ENCODE data around the gene WBP1L. TPM values are rescaled to one million over a fixed set of nuclear protein-coding genes. Genes with fewer than 3 reads are reported as not detected.

The WBP1L gene
- total RNA-seq, 1 donor from 2014 or later, result 79.0 TPM

DNA sequence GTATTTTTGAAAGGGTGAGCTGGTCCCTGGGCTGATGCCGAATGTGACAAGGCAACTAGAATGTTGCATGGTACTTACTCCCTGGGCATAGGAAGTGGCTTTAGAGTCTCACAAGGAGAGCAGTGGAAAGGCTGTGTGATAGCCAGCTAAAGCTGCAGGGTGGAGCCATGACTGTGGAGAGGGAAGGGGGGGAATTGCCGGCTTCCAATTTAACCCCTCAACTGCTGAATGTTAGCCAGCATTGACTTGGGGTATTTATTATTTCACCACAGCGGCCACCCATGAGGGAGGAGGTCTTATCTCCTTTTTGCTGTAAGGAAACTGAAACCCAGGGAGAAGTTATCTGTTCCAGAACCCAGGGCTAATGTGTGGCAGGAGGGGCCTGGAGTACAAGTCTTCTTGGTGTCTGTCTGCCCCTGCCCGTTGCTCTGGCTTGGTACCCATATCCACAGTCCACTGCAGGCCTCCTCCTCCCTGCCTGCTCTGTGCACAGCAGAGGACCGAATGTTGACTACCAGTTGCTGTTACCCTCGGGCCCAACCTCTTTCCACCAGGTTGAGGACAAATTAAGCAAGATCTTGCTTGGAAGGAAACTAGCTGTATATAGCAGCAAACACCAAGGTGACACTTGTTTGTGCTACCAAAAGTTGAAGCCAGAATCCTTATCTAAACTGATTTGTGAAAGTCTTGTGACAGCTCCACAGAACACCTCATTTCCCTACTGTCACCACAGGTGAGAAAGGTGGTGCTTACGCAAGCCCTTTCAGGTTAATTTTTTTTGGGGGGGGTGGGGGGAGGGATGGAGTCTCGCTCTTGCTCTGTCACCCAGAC is 37.6 kb downstream of the WBP1L start:
- no peak for DNase-seq

DNA sequence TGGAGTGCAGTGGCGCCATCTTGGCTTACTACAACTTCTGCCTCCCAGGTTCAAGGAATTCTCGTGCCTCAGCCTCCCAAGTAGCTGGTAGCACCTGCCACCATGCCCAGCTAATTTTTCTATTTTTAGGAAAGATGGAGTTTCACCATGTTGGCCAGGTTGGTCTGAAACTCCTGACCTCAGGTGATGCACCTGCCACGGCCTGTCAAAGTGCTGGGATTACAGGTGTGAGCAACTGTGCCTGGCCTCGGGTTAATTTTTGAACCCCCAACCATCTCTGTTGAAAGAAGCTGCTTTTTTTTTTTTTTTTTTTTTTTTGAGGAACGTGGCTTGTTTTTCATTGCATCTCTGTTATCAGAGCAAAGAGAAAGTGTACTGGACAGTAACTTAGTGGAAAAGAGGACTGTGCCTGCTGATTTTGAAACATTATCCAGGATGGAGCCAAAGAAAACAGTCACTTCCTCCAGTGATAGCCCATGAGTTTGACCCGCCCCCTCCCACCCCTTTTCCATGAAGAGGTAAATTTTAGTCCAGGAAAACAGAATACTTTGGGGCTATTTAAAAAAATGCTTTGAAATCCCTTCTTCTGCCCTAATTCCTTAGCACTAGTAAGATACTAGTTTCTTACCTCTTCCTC is 38.3 kb downstream of the WBP1L start:
- DNase-seq, result no peak

DNA sequence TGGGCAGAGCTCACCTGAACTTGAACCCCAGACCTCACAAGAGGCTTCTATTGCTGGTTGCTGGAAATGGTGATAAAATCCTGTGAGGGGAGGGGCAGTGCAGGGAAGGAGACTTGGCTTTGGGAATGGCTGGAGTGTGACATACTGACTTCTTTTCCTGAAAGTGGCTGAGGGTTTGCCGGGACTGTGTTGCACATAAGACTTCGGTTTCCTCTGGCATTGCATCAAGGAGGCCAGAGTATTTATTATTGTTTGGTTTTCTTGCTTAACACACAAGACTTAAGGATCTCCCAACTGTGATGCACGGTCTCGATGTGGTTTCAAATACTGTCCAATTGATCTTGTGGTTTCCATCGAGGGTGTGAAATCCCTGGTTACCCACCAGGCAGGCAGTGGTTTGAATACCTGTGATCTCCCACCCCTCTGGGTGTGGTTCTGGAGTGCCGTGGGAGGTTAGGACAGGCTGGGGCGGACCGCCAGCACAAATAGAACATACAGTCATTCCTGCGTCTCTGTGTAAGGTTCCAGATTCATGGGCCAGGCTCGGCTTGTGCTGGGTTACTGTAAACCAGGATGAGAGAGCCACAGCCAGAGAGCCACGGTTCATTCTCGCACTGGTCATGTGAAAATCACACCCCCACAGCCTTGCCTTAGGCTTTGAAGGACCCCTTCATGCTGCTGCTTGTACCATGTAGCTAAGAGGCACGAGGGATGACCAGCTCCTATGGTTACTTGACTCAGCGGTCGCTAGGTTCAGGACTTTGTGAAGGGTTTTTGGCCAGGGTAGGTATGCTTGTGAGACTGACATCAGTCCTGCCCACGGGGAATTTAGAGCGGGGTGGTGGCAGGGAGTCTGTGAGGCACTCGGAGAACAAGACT is 39.2 kb downstream of the WBP1L start:
- DNase-seq, result no peak

GRCh38 chr10:102783568-102783967 is 39.8 kb downstream of the WBP1L start:
- no peak for DNase-seq

- no peak for DNase-seq
Observed at GRCh38 chr10:102785818-102786217, 42.1 kb downstream of the WBP1L start.

DNA sequence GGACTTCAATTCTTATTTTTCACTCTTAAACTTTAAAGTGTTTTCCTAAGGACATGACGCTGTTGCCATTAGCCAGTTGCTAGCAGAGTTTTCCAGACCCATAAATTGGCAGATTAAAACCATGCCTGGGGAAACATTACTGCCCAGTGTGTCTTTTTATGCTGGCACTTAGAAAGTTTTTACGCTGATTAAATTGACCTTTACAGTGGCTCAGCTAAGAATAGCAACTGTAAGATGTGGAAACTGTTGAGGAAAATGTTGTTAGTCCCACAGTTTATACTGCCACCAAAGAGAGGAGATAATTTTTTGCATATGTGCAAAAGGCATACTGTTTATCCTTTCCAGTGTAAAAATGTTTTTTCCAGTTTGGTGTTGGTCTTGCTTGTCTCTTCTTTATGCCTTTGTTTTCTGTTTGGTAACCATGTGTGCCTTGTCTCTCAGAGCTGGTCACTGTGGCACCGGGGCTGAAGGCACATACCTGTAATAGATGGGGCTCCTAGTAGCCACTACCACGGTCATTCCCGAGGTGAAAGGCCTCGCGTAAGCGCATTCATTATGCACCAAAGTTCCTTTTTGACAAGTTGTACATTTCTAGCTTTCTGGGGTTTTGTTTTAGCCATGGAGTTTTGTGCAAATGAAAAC is 48.1 kb downstream of the WBP1L start:
- DNase-seq, result no peak

GRCh38 chr10:102795453-102796406 is 52.0 kb downstream of the WBP1L start:
- DNase-seq, result no peak

DNA sequence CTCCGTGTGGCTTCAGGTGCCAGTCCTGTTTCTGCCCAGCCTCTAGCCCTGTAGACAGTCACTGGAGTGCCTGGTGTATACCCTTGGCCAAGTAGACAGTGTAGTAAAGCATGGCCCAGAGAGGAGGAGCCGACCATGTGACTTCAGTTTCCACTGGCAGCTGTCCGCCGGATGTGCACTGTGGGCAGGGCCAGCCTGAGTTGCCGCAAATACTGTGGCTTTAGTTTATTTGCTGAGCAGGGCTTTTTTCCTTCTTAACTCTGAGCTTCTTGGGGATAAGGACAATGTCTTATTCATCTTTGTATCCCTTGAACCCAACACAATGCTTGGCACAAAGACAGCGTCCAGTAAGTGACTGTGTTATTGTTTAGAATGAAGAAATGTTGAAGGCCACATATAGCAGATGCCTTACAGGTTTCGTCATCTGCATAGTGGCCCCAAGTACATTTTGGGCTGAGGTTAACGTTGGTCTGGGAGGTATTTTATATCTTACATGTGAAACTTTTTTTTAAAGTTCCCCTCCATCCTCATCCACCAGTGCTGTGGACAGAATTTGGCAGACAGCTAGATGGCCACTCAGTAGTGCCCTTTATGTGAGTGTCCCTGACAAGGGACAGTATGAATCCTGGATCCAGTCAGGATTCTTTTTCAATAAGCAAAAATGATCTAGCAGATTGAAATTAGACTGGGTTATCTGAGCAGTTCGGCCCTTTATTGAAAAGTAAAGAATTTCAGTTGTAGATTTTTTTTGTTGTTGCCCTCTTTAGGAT is 52.8 kb downstream of the WBP1L start:
- peak; percentile 90 for DNase-seq

GRCh38 chr10:102799691-102800471 is 56.1 kb downstream of the WBP1L start:
- DNase-seq, result peak; percentile 71

GRCh38 chr10:102800611-102801335 is 57.0 kb downstream of the WBP1L start:
- no peak for DNase-seq

- DNase-seq, result no peak
Observed at GRCh38 chr10:102801496-102801895, 57.7 kb downstream of the WBP1L start.

DNA sequence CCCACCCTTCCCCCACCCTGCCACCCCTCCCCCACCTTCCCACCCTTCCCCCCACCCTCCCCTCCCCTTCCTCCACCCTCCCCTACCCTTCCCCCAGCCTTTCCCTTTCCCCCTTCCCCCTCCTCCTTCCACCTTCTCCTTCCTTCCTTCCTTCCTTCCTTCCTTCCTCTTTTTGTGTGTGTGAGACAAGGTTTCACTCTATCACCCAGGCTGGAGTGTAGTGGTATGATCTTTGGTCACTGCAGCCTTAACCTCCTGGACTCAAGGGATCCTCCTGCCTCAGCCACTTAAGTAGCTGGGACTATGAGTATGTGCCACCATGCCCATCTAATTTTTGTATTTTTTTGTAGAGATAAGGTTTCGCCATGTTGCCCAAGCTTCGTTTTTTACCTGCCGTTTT is 58.2 kb downstream of the WBP1L start:
- no peak for DNase-seq

DNA sequence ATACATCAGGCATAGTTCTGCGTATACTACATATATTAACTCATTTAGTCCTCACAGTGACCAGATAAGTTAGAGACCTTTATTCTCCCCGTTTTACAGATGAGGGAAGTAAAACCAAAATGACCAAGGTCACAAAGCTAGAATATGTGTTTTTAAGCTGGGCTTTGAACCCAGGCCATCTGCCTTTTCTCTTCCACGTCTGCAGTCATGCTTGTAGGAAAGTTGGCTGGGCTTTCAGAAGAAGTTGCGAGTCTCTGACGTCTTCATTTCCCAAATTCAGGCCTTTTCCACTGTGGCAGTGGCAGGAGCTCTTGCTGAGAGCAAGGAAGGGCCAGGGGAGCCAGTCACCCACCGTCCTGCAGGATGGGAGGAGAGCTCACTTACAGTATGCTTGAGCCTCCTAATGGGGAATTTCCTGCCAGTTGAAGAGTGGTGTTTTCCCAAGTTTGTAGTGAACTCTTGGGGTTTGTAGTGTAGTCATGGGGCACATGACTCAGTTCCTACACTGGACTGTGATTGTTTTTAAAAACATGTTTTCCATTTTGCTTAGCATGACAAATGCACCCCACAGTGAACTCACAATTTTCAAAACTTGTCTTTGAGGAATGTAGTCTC is 59.3 kb downstream of the WBP1L start:
- peak; percentile 73 for DNase-seq

GRCh38 chr10:102804382-102805055 is 60.8 kb downstream of the WBP1L start:
- no peak for DNase-seq

- no peak for DNase-seq
Observed at GRCh38 chr10:102808380-102808779, 64.6 kb downstream of the WBP1L start.

- DNase-seq, result no peak
Observed at GRCh38 chr10:102811346-102811745, 67.6 kb downstream of the WBP1L start.

GRCh38 chr10:102812231-102812876 is 68.6 kb downstream of the WBP1L start:
- peak; percentile 87 for DNase-seq
